ENCODE data around the gene GSTA2.

Gene GSTA2

DNA sequence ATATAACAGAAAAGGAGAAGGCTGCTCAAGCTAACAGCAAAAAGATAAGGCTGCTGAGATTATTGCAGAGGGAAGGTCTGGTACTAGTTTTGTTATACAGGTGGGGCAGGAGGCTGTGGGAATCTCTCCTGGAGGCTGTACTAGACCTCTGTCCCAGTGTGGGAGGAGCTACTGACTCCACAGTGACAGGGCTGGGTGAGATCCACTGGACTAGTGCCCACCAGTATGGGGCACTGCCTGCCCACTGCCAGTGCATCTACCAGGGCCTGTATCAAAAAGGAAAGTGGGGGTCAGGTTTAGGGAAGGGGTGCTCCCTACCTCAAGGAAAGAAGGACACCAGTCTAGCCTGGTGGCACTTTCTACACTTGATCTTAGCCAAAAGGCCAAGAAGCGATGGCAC lies 30.1 kb downstream of the GSTA2 start:
- TF ChIP-seq, protein P1, sequence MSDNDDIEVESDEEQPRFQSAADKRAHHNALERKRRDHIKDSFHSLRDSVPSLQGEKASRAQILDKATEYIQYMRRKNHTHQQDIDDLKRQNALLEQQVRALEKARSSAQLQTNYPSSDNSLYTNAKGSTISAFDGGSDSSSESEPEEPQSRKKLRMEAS (IDR thresholded peaks at IDR 0.05; ENCODE audit: low read depth, low read length), result no peak
- no peak for TF ChIP-seq MYC (IDR thresholded peaks at IDR 0.05; ENCODE audit: low read depth, low read length)
- TF ChIP-seq POLR2A (IDR thresholded peaks at IDR 0.05; ENCODE audit: extremely low read depth, insufficient read length), result no peak
- TF ChIP-seq, protein P2, sequence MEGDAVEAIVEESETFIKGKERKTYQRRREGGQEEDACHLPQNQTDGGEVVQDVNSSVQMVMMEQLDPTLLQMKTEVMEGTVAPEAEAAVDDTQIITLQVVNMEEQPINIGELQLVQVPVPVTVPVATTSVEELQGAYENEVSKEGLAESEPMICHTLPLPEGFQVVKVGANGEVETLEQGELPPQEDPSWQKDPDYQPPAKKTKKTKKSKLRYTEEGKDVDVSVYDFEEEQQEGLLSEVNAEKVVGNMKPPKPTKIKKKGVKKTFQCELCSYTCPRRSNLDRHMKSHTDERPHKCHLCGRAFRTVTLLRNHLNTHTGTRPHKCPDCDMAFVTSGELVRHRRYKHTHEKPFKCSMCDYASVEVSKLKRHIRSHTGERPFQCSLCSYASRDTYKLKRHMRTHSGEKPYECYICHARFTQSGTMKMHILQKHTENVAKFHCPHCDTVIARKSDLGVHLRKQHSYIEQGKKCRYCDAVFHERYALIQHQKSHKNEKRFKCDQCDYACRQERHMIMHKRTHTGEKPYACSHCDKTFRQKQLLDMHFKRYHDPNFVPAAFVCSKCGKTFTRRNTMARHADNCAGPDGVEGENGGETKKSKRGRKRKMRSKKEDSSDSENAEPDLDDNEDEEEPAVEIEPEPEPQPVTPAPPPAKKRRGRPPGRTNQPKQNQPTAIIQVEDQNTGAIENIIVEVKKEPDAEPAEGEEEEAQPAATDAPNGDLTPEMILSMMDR (IDR thresholded peaks at IDR 0.05; ENCODE audit: low read depth, low read length), result no peak
- no peak for DNase-seq (ENCODE audit: low read depth)
- H3K4me3 ChIP-seq (ENCODE audit: low read depth, low read length), result no peak overlapping the region

DNA sequence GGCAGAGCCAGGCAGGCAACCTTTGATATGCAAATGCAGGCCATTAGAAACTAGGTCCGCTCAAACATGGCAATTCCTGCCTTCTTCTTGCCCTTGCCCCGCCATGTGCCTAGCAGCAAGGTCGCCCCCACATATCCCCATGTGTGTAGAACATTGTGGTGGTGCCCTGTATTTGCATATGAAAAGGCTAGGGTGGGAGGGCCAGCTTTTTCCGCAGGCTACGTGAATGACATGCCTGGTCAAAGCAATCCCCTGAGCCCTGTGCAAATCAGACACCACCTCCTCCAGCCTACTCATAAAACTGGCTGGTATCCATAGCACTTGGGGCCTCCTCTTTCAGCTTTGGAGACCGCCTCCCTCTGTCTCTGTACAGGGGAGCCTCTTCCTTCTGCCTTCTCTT lies 31.6 kb downstream of the GSTA2 start:
- DNase-seq (ENCODE audit: low read depth), result no peak
- H3K4me3 ChIP-seq (ENCODE audit: low read depth, low read length), result no peak overlapping the region
- TF ChIP-seq MYC (IDR thresholded peaks at IDR 0.05; ENCODE audit: low read depth, low read length) (no peak), POLR2A (IDR thresholded peaks at IDR 0.05; ENCODE audit: extremely low read depth, insufficient read length) (no peak)
- TF ChIP-seq, protein P2 (IDR thresholded peaks at IDR 0.05; ENCODE audit: low read depth, low read length), result no peak
- TF ChIP-seq, protein P1 (IDR thresholded peaks at IDR 0.05; ENCODE audit: low read depth, low read length), result no peak

- no peak for DNase-seq (ENCODE audit: low read depth)
- H3K4me3 ChIP-seq (ENCODE audit: low read depth, low read length), result no peak overlapping the region
- no peak for TF ChIP-seq POLR2A (IDR thresholded peaks at IDR 0.05; ENCODE audit: extremely low read depth, insufficient read length)
- TF ChIP-seq, protein P1 (IDR thresholded peaks at IDR 0.05; ENCODE audit: low read depth, low read length), result no peak
- no peak for TF ChIP-seq MYC (IDR thresholded peaks at IDR 0.05; ENCODE audit: low read depth, low read length)
- TF ChIP-seq, protein P2 (IDR thresholded peaks at IDR 0.05; ENCODE audit: low read depth, low read length), result no peak
These were observed 33.7 kb downstream of the GSTA2 start for GRCh38 chr6:52729576-52729975.

DNA sequence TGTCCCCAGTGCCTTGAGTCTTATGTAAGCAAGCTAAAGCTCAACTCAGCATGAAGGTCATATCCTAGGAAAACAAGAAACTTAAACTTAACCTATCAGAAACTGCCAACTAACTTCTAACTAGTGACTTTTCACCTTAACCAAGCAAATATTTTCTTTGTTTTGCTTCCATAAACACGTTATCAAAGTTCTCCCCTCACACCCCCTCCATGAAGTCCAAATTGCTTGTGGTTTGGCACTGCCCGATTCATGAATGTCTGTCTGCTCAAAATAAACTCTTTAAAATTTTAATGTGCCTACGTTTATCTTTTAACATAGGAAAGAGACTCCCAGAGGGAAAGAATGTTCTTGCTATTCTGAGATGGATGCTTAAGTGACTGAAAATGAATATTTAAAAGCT lies 34.9 kb downstream of the GSTA2 start:
- TF ChIP-seq MYC (IDR thresholded peaks at IDR 0.05; ENCODE audit: low read depth, low read length), result no peak
- TF ChIP-seq, protein P2 (IDR thresholded peaks at IDR 0.05; ENCODE audit: low read depth, low read length), result no peak
- no peak for TF ChIP-seq POLR2A (IDR thresholded peaks at IDR 0.05; ENCODE audit: extremely low read depth, insufficient read length)
- TF ChIP-seq, protein P1 (IDR thresholded peaks at IDR 0.05; ENCODE audit: low read depth, low read length), result no peak
- H3K4me3 ChIP-seq (ENCODE audit: low read depth, low read length), result no peak overlapping the region
- no peak for DNase-seq (ENCODE audit: low read depth)

GRCh38 chr6:52727908-52728307 lies 35.4 kb downstream of the GSTA2 start:
- H3K4me3 ChIP-seq (ENCODE audit: low read depth, low read length), result no peak overlapping the region
- TF ChIP-seq MYC (IDR thresholded peaks at IDR 0.05; ENCODE audit: low read depth, low read length) (no peak), POLR2A (IDR thresholded peaks at IDR 0.05; ENCODE audit: extremely low read depth, insufficient read length) (no peak)
- TF ChIP-seq, protein P2 (IDR thresholded peaks at IDR 0.05; ENCODE audit: low read depth, low read length), result no peak
- TF ChIP-seq, protein P1 (IDR thresholded peaks at IDR 0.05; ENCODE audit: low read depth, low read length), result no peak
- DNase-seq (ENCODE audit: low read depth), result no peak
